Keratinocyte (primary cell): ENCODE measurements around the gene PEX10.

Source experiments
- CTCF ChIP-seq, 3 experiments: IDR thresholded peaks in 1 of 3; conservative IDR thresholded peaks in 1 of 3; optimal IDR thresholded peaks in 1 of 3; 2 replicates in 2 of 3; 3 replicates in 1 of 3; pipeline versions ENCODE3 to v1.5.1; 2011; ENCODE audit warnings: low read length in 3 of 3, mild to moderate bottlenecking in 3 of 3, moderate library complexity in 2 of 3, control low read depth in 1 of 3, inconsistent platforms in 1 of 3; ENCODE audit not compliant: insufficient read depth in 2 of 3; ENCODE audit errors: extremely low read depth in 1 of 3
- EZH2 ChIP-seq: IDR thresholded peaks from one replicate; pipeline ENCODE4 v1.6.1; 2012; ENCODE audit warnings: inconsistent platforms, mild to moderate bottlenecking, low read length, moderate library complexity

- TF ChIP-seq CTCF (optimal IDR thresholded peaks at IDR 0.05 in 1 of 3, IDR thresholded peaks at IDR 0.05 in 1 of 3, conservative IDR thresholded peaks at IDR 0.05 in 1 of 3; ENCODE audit: extremely low read depth in 1 of 3, insufficient read depth in 2 of 3, low read length in 3 of 3) (no peak), EZH2 (no peak)
Measured at GRCh38 chr1:2378956-2379732, 33.2 kb downstream of the PEX10 start.
